Thymus (tissue), 11 donors: ENCODE measurements around the gene BRIP1. TPM values are rescaled to one million over a fixed set of nuclear protein-coding genes. Genes with fewer than 3 reads are reported as not detected.

Experiments
- DNase-seq, 9 donors: peaks; one replicate each; pipeline ENCODE4 v3.0.0-alpha.2; 2013; ENCODE audit warnings: low spot score in 9 of 9, low read depth in 6 of 9, missing footprints in 1 of 9
- H3K27ac ChIP-seq, 2 donors: one replicate each; pipeline ENCODE4 v1.5.1; 2013; ENCODE audit warnings: control low read depth in 1 of 2, low read depth in 1 of 2, low read length in 1 of 2, mild to moderate bottlenecking in 1 of 2, moderate library complexity in 1 of 2
- H3K27me3 ChIP-seq, 2 donors: one replicate each; pipeline ENCODE4 v1.5.1; 2013; ENCODE audit warnings: low read length in 1 of 2; ENCODE audit not compliant: control insufficient read depth in 2 of 2, insufficient read depth in 1 of 2
- H3K36me3 ChIP-seq, 2 donors: one replicate each; pipeline ENCODE4 v1.5.1; 2013; ENCODE audit warnings: low read length in 1 of 2, mild to moderate bottlenecking in 1 of 2, moderate library complexity in 1 of 2; ENCODE audit not compliant: control insufficient read depth in 2 of 2, insufficient read depth in 2 of 2
- H3K4me1 ChIP-seq, 2 donors: one replicate each; pipeline ENCODE4 v1.5.1; 2013; ENCODE audit warnings: low read length in 2 of 2; ENCODE audit not compliant: control insufficient read depth in 2 of 2, insufficient read depth in 2 of 2
- H3K4me3 ChIP-seq, 2 donors: one replicate each; pipeline ENCODE4 v1.5.1; 2013; ENCODE audit warnings: low read length in 2 of 2, control low read depth in 1 of 2, mild to moderate bottlenecking in 1 of 2
- H3K9me3 ChIP-seq, 2 donors: one replicate each; pipeline ENCODE4 v1.5.1; 2013; ENCODE audit warnings: low read length in 1 of 2, mild to moderate bottlenecking in 1 of 2; ENCODE audit not compliant: control insufficient read depth in 2 of 2, insufficient read depth in 1 of 2
- WGBS: extraction: QIAGEN DNeasy Blood & Tissue Kit; methylation state at CpG from one replicate; pipeline ENCODE4 v1.1.7; 2013; 5-methylcytosine and 5-hydroxymethylcytosine counted together
- polyA plus RNA-seq: library from polyadenylated mRNA; stranded (reverse); fragments of 200-250 nt; gene quantifications from one replicate; pipeline ENCODE4 v1.2.3, GENCODE V29; 2013
- total RNA-seq: library from RNA; stranded (reverse); fragments of 120-200 nt; gene quantifications from one replicate; pipeline ENCODE4 v1.2.4, GENCODE V29; 2013
- donor health status: healthy.

Gene BRIP1
- total and polyA plus RNA-seq, 2 donors: 0.68 to 11.5 TPM

- Histone ChIP-seq H3K36me3 (peaks cover 3% of the 10 kb centered on the region in 2 donors), H3K27me3 (no peaks in the 10 kb centered on the region), H3K9me3 (no peaks in the 10 kb centered on the region), H3K4me1 (no peaks in the 10 kb centered on the region), H3K4me3 (no peak overlapping the region), H3K27ac (no peak overlapping the region)
- DNase-seq: no peak
- WGBS: 94% methylated on average over 1 of the region's 1 CpG
Measured at GRCh38 chr17:61805399-61805798, 57.9 kb downstream of the BRIP1 start.

- Histone ChIP-seq H3K4me1 (no peaks in the 10 kb centered on the region), H3K27me3 (no peaks in the 10 kb centered on the region), H3K27ac (no peak overlapping the region), H3K4me3 (no peak overlapping the region), H3K9me3 (no peaks in the 10 kb centered on the region), H3K36me3 (peaks cover 3 to 7% of the 10 kb centered on the region in 2 donors)
- DNase-seq: no peak
- WGBS: over 99% methylated on average over 1 of the region's 1 CpG
Measured at GRCh38 chr17:61803796-61804195, 59.5 kb downstream of the BRIP1 start.

GRCh38 chr17:61803216-61803615 lies 60.1 kb downstream of the BRIP1 start:
- Histone ChIP-seq H3K27ac (no peak overlapping the region), H3K27me3 (no peaks in the 10 kb centered on the region), H3K4me3 (no peak overlapping the region), H3K4me1 (no peaks in the 10 kb centered on the region), H3K9me3 (no peaks in the 10 kb centered on the region), H3K36me3 (peaks cover 3 to 9% of the 10 kb centered on the region in 2 donors)
- WGBS: over 99% methylated on average over 6 of the region's 6 CpGs
- no peak for DNase-seq

- 98% methylated on average over 1 of the region's 1 CpG for WGBS
- Histone ChIP-seq H3K36me3 (peaks cover 3 to 20% of the 10 kb centered on the region in 2 donors), H3K27ac (no peak overlapping the region), H3K27me3 (no peaks in the 10 kb centered on the region), H3K4me3 (no peak overlapping the region), H3K9me3 (no peaks in the 10 kb centered on the region), H3K4me1 (no peaks in the 10 kb centered on the region)
- no peak for DNase-seq
Measured at GRCh38 chr17:61799812-61800484, 63.4 kb downstream of the BRIP1 start.

- H3K9me3 ChIP-seq: no peaks in the 10 kb centered on the region
- H3K27ac ChIP-seq: no peak overlapping the region
- H3K4me1 ChIP-seq: no peaks in the 10 kb centered on the region
- no peak overlapping the region for H3K4me3 ChIP-seq
- 100% methylated on average over 2 of the region's 2 CpGs for WGBS
- peaks cover 0 to 23% of the 10 kb centered on the region in 2 donors for H3K36me3 ChIP-seq
- no peaks in the 10 kb centered on the region for H3K27me3 ChIP-seq
- DNase-seq: no peak
Measured at GRCh38 chr17:61797283-61797682, 66.0 kb downstream of the BRIP1 start.

- peaks cover 0 to 20% of the 10 kb centered on the region in 2 donors for H3K36me3 ChIP-seq
- H3K4me1 ChIP-seq: no peaks in the 10 kb centered on the region
- H3K4me3 ChIP-seq: no peak overlapping the region
- WGBS: 92% methylated on average over 2 of the region's 2 CpGs
- H3K9me3 ChIP-seq: no peaks in the 10 kb centered on the region
- no peak overlapping the region for H3K27ac ChIP-seq
- DNase-seq: no peak
- H3K27me3 ChIP-seq: no peaks in the 10 kb centered on the region
Measured at GRCh38 chr17:61795546-61795945, 67.8 kb downstream of the BRIP1 start.

GRCh38 chr17:61794792-61795191 lies 68.5 kb downstream of the BRIP1 start:
- no peaks in the 10 kb centered on the region for H3K4me1 ChIP-seq
- no peaks in the 10 kb centered on the region for H3K9me3 ChIP-seq
- peaks cover 0 to 19% of the 10 kb centered on the region in 2 donors for H3K36me3 ChIP-seq
- H3K4me3 ChIP-seq: no peak overlapping the region
- no peak for DNase-seq
- no peaks in the 10 kb centered on the region for H3K27me3 ChIP-seq
- WGBS: 96% methylated on average over 1 of the region's 1 CpG
- H3K27ac ChIP-seq: no peak overlapping the region

GRCh38 chr17:61794242-61794641 lies 69.1 kb downstream of the BRIP1 start:
- peaks cover 0 to 18% of the 10 kb centered on the region in 2 donors for H3K36me3 ChIP-seq
- DNase-seq: no peak
- WGBS: 99% methylated on average over 4 of the region's 4 CpGs

GRCh38 chr17:61793565-61793964 lies 69.8 kb downstream of the BRIP1 start:
- Histone ChIP-seq H3K36me3 (peaks cover 0 to 14% of the 10 kb centered on the region in 2 donors), H3K27ac (no peak overlapping the region), H3K4me1 (no peaks in the 10 kb centered on the region), H3K27me3 (no peaks in the 10 kb centered on the region), H3K9me3 (no peaks in the 10 kb centered on the region), H3K4me3 (no peak overlapping the region)
- WGBS: 98% methylated on average over 3 of the region's 3 CpGs
- no peak for DNase-seq

More at GRCh38 chr17:61794242-61794641, 69.1 kb downstream of the BRIP1 start:
- Histone ChIP-seq H3K9me3 (no peaks in the 10 kb centered on the region), H3K27ac (no peak overlapping the region), H3K4me3 (no peak overlapping the region), H3K4me1 (no peaks in the 10 kb centered on the region), H3K27me3 (no peaks in the 10 kb centered on the region)
